ENCODE data around the gene DAPL1.

Gene DAPL1

GRCh38 chr2:158778243-158778642, 16.9 kb upstream of the DAPL1 start:
- no peak for DNase-seq

GRCh38 chr2:158779621-158780020, 15.5 kb upstream of the DAPL1 start:
- no peak for DNase-seq

GRCh38 chr2:158781353-158781961, 13.7 kb upstream of the DAPL1 start:
- DNase-seq: no peak

- DNase-seq: no peak
These were observed 13.0 kb upstream of the DAPL1 start for GRCh38 chr2:158782136-158782535.

GRCh38 chr2:158782616-158783015, 12.5 kb upstream of the DAPL1 start:
- no peak for DNase-seq

GRCh38 chr2:158783923-158784322, 11.2 kb upstream of the DAPL1 start:
- DNase-seq: no peak

- no peak for DNase-seq
These were observed 8.2 kb upstream of the DAPL1 start for GRCh38 chr2:158786897-158787296.

- DNase-seq: no peak
These were observed 6.2 kb upstream of the DAPL1 start for GRCh38 chr2:158788951-158789350.

GRCh38 chr2:158796652-158797051, 1.5 kb downstream of the DAPL1 start:
- no peak for DNase-seq

GRCh38 chr2:158797963-158798700, 3.0 kb downstream of the DAPL1 start:
- DNase-seq: no peak

- no peak for DNase-seq
These were observed 4.1 kb downstream of the DAPL1 start for GRCh38 chr2:158799181-158799580.

- DNase-seq: no peak
These were observed 8.4 kb downstream of the DAPL1 start for GRCh38 chr2:158803506-158803905.

- DNase-seq: no peak
These were observed 10.1 kb downstream of the DAPL1 start for GRCh38 chr2:158805255-158805654.

- no peak for DNase-seq
These were observed 10.8 kb downstream of the DAPL1 start for GRCh38 chr2:158805936-158806335.

- DNase-seq: no peak
These were observed 11.8 kb downstream of the DAPL1 start for GRCh38 chr2:158806941-158807340.

GRCh38 chr2:158808426-158808825, 13.3 kb downstream of the DAPL1 start:
- DNase-seq: no peak

GRCh38 chr2:158809816-158810215, 14.7 kb downstream of the DAPL1 start:
- DNase-seq: no peak

GRCh38 chr2:158810731-158811460, 15.8 kb downstream of the DAPL1 start:
- DNase-seq: no peak

- no peak for DNase-seq
These were observed 20.0 kb downstream of the DAPL1 start for GRCh38 chr2:158815166-158815565.

- no peak for DNase-seq
These were observed 20.5 kb downstream of the DAPL1 start for GRCh38 chr2:158815658-158816057.

- no peak for DNase-seq
These were observed 22.5 kb downstream of the DAPL1 start for GRCh38 chr2:158817588-158817987.

- DNase-seq: no peak
These were observed 23.4 kb downstream of the DAPL1 start for GRCh38 chr2:158818511-158818910.

GRCh38 chr2:158822193-158822592, 27.1 kb downstream of the DAPL1 start:
- DNase-seq: no peak

Measured in CD4-positive, alpha-beta T cell treated with Interferon gamma for 1 hour (primary cell).